Measurements from ENCODE around the gene MEGF10. TPM values are rescaled to one million over a fixed set of nuclear protein-coding genes. Genes with fewer than 3 reads are reported as not detected.
A peak's percentile ranks its signal among the peaks of the same experiment; 100 is the strongest.

Gene MEGF10
- total and polyA plus RNA-seq, 7 donors: 0.68 to 23.6 (median 2.2) TPM

DNA sequence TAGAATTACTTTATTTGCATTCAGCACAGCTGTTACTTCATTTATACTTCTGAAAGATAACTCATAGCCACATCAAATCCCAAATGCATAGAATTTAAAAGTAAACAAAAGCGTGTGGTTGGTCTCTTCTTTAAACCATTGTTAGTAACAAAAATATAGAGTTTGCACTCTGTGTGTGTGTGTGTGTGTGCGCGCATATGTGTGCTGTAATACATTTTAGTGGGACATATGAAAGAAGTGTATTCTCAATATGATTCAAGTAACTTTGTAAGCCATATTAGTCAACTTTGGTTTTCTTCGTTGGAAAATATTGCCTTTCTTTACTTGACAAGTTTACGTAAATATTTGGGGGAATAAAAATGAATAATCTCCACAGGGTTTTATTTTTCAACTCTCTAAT, 120.8 kb downstream of the MEGF10 start:
- Histone ChIP-seq H3K27ac (no peak overlapping the region), H3K27me3 (ENCODE audit: insufficient read depth in 3 of 3, low read length in 2 of 3) (no peaks in the 10 kb centered on the region), H3K36me3 (ENCODE audit: insufficient read depth in 1 of 2, low read depth in 1 of 2) (no peaks in the 10 kb centered on the region), H3K4me1 (peaks cover 13% of the 10 kb centered on the region), H3K4me3 (no peak overlapping the region), H3K9me3 (no peaks in the 10 kb centered on the region)
- TF ChIP-seq, protein P1, sequence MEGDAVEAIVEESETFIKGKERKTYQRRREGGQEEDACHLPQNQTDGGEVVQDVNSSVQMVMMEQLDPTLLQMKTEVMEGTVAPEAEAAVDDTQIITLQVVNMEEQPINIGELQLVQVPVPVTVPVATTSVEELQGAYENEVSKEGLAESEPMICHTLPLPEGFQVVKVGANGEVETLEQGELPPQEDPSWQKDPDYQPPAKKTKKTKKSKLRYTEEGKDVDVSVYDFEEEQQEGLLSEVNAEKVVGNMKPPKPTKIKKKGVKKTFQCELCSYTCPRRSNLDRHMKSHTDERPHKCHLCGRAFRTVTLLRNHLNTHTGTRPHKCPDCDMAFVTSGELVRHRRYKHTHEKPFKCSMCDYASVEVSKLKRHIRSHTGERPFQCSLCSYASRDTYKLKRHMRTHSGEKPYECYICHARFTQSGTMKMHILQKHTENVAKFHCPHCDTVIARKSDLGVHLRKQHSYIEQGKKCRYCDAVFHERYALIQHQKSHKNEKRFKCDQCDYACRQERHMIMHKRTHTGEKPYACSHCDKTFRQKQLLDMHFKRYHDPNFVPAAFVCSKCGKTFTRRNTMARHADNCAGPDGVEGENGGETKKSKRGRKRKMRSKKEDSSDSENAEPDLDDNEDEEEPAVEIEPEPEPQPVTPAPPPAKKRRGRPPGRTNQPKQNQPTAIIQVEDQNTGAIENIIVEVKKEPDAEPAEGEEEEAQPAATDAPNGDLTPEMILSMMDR (IDR thresholded peaks at IDR 0.05): no peak
- intact Hi-C loops (cut with DNase I): loop anchor here in 1 of 2 donors (10.0 kb wide), 1 partner anchor 117 kb away; the partner anchor contains the start of gene MEGF10
- 80 to 92% (median 90%) methylated on average over 5 of the region's 5 CpGs for WGBS, 3 donors
- DNase-seq: no peak
- no peak for ATAC-seq

DNA sequence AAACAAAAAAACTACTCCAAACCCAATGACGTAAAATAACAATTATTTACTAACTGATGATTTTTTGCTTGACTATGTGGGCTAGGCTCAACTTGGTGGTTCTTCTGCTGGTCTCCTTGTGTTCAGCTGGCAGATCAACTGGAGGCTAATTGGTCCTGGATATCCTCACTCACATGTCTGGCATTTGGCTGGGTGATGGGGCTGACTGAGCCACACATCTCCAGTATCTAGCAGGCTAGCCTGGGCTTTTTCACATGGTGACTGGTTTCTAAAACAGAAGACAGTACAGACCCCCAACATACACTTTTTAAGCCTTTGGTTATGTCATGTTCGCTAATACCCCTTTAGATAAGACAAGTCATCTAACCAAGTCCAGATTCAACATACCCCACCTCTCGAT, 122.1 kb downstream of the MEGF10 start:
- no peaks in the 10 kb centered on the region for H3K9me3 ChIP-seq
- H3K27ac ChIP-seq: no peak overlapping the region
- no peak for DNase-seq
- WGBS, 3 donors: 97 to 98% (median 97%) methylated on average over 3 of the region's 3 CpGs
- no peak for ATAC-seq
- peaks cover 9% of the 10 kb centered on the region for H3K4me1 ChIP-seq
- no peaks in the 10 kb centered on the region for H3K36me3 ChIP-seq (ENCODE audit: insufficient read depth in 1 of 2, low read depth in 1 of 2)
- TF ChIP-seq, protein P1 (IDR thresholded peaks at IDR 0.05): no peak
- intact Hi-C loops (cut with DNase I): loop anchor here in 1 of 2 donors (10.0 kb wide), 1 partner anchor 118 kb away; the partner anchor contains the start of gene MEGF10
- H3K4me3 ChIP-seq: no peak overlapping the region
- H3K27me3 ChIP-seq (ENCODE audit: insufficient read depth in 3 of 3, low read length in 2 of 3): no peaks in the 10 kb centered on the region

DNA sequence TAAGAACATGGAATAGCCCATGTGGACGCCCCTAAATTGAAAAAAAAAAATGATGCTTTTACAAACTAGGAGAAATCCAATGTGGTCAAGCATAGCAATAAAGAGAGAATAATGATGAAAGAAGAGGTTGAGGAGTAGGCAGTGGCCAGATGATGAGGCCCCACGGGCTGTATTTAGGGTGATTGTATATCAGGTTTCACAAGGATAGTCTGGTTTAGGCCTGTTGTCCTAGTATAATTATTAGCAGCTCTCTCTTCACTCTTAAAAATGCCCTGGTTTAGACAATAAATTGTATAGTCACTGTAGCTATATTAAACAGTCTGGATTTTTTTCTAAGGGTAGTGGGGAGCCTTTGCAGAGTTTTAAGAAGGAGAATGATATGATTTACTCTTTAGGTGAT, 124.4 kb downstream of the MEGF10 start:
- intact Hi-C loops (cut with DNase I): loop anchor here in 1 of 2 donors (10.0 kb wide), 1 partner anchor 120 kb away; the partner anchor contains the start of gene MEGF10
- no peaks in the 10 kb centered on the region for H3K9me3 ChIP-seq
- 60 to 71% (median 61%) methylated on average over 2 of the region's 2 CpGs for WGBS, 3 donors
- ATAC-seq (no peak), DNase-seq (no peak)
- H3K36me3 ChIP-seq (ENCODE audit: insufficient read depth in 1 of 2, low read depth in 1 of 2): no peaks in the 10 kb centered on the region
- no peak overlapping the region for H3K27ac ChIP-seq
- peaks cover 10% of the 10 kb centered on the region for H3K4me1 ChIP-seq
- TF ChIP-seq, protein P1 (IDR thresholded peaks at IDR 0.05): no peak
- no peaks in the 10 kb centered on the region for H3K27me3 ChIP-seq (ENCODE audit: insufficient read depth in 3 of 3, low read length in 2 of 3)
- H3K4me3 ChIP-seq: no peak overlapping the region

DNA sequence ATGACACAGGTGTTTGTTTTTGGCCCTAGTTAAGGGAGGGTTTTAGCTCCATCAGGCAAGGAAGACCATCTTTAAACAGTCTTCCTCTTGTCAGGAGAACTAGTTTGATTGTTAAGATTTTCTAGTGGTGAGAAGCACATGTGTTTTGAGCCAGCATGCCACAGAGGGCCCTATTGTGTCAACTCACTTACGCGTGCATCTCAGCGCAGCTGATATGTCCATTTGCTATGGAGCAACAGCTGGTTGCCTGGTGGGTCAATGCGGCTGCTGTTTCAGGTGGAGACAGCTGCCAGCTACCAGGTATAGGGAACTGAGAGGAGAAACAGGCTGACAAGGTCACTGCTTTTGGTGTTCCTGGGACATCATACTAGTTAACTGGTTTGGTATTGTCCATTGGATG, 126.3 kb downstream of the MEGF10 start:
- peaks cover 0 to 1% (median 0%) of the 10 kb centered on the region in 3 donors for H3K27me3 ChIP-seq (ENCODE audit: insufficient read depth in 3 of 3, low read length in 2 of 3)
- H3K4me1 ChIP-seq: peaks cover 10% of the 10 kb centered on the region
- intact Hi-C loops (cut with DNase I): loop anchor here in 1 of 2 donors (10.0 kb wide), 1 partner anchor 122 kb away; the partner anchor contains the start of gene MEGF10
- no peaks in the 10 kb centered on the region for H3K36me3 ChIP-seq (ENCODE audit: insufficient read depth in 1 of 2, low read depth in 1 of 2)
- TF ChIP-seq, protein P1 (IDR thresholded peaks at IDR 0.05): no peak
- H3K9me3 ChIP-seq: no peaks in the 10 kb centered on the region
- 76 to 88% (median 79%) methylated on average over 4 of the region's 4 CpGs for WGBS, 3 donors
- no peak for ATAC-seq
- DNase-seq: no peak
- H3K27ac ChIP-seq: no peak overlapping the region
- H3K4me3 ChIP-seq: no peak overlapping the region

DNA sequence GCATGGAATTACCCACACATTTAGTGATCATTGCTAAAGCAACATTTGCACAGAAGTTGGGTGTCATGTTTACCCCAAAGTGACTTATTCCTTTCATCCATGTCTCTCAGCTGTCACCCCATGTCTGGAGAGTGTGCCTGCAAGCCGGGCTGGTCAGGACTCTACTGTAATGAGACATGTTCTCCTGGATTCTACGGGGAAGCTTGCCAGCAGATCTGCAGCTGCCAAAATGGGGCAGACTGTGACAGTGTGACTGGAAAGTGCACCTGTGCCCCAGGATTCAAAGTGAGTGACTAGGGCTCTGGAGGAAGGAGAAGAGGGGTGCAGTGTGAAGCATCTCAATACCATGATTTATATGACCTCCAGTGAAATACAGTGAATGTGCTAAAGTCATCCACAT, 126.9 kb downstream of the MEGF10 start:
- H3K9me3 ChIP-seq: no peaks in the 10 kb centered on the region
- intact Hi-C loops (cut with DNase I): loop anchor here in 1 of 2 donors (10.0 kb wide), 1 partner anchor 123 kb away; the partner anchor contains the start of gene MEGF10
- no peaks in the 10 kb centered on the region for H3K36me3 ChIP-seq (ENCODE audit: insufficient read depth in 1 of 2, low read depth in 1 of 2)
- DNase-seq (no peak), ATAC-seq (peak; percentile 75 to 84 (median 80))
- no peak overlapping the region for H3K4me3 ChIP-seq
- H3K4me1 ChIP-seq: peaks cover 10% of the 10 kb centered on the region
- H3K27ac ChIP-seq: no peak overlapping the region
- TF ChIP-seq, protein P1 (IDR thresholded peaks at IDR 0.05): no peak
- H3K27me3 ChIP-seq (ENCODE audit: insufficient read depth in 3 of 3, low read length in 2 of 3): peaks cover 0 to 1% (median 0%) of the 10 kb centered on the region in 3 donors
- 16 to 35% (median 25%) methylated on average over 2 of the region's 2 CpGs for WGBS, 3 donors

Data from psoas muscle (tissue), 8 donors.